A673 (cell line): Measurements from ENCODE around the gene RBBP5. TPM values are rescaled to one million over a fixed set of nuclear protein-coding genes. Genes with fewer than 3 reads are reported as not detected.

Experiments used
- BruUV-seq: library from RNA; stranded (reverse); fragments of 400-500 nt; replicated peaks from 2 replicates; lab custom pipeline; 2021; lab: Mats Ljungman, UMichigan
- CTCF ChIA-PET: fragments of 300-600 bp; sonication (Branson Sonifier 250); formaldehyde crosslinking; loops from one replicate; lab custom pipeline; 2022; ENCODE audit warnings: antibody characterized with exemption; lab: Charles Lee
- POLR2A ChIA-PET: fragments of 300-600 bp; sonication (Branson Sonifier 250); formaldehyde crosslinking; loops from one replicate; lab custom pipeline; 2022; ENCODE audit warnings: antibody characterized with exemption; ENCODE audit not compliant: low non-redundant PET; lab: Charles Lee
- DNase-seq: peaks from one replicate; pipeline ENCODE4 v3.0.0-alpha.2; 2015; ENCODE audit warnings: low spot score
- H3K27ac ChIP-seq: fragments of 200-600 bp; sonication (generic); 2 replicates; pipeline ENCODE4 v1.5.1; 2016; ENCODE audit warnings: mixed run types, low read depth, mild to moderate bottlenecking, mixed read lengths, antibody characterized with exemption, low read length; ENCODE audit not compliant: poor library complexity, severe bottlenecking
- H3K27me3 ChIP-seq: fragments of 200-600 bp; sonication (generic); replicated peaks from 2 replicates; pipeline ENCODE4 v1.6.1; 2017; ENCODE audit warnings: mixed run types, low read depth, mild to moderate bottlenecking, mixed read lengths, antibody characterized with exemption, low read length; ENCODE audit not compliant: insufficient read depth, poor library complexity
- H3K36me3 ChIP-seq: fragments of 200-600 bp; sonication (generic); 2 replicates; pipeline ENCODE4 v1.6.1; 2016; ENCODE audit warnings: mixed run types, mild to moderate bottlenecking, mixed read lengths, antibody characterized with exemption, low read length; ENCODE audit not compliant: insufficient read depth, poor library complexity, severe bottlenecking
- H3K4me1 ChIP-seq: fragments of 200-600 bp; sonication (generic); 2 replicates; pipeline ENCODE4 v1.6.1; 2017; ENCODE audit warnings: mixed run types, mild to moderate bottlenecking, mixed read lengths, antibody characterized with exemption, low read length; ENCODE audit not compliant: insufficient read depth, poor library complexity, severe bottlenecking
- H3K4me3 ChIP-seq: fragments of 200-600 bp; sonication (generic); 2 replicates; pipeline ENCODE4 v1.5.1; 2016; ENCODE audit warnings: low read depth, mixed run types, mild to moderate bottlenecking, mixed read lengths, low read length; ENCODE audit not compliant: poor library complexity, severe bottlenecking
- H3K9me3 ChIP-seq: fragments of 200-600 bp; sonication (generic); 2 replicates; pipeline ENCODE4 v1.6.1; 2016; ENCODE audit warnings: mixed run types, low read depth, mild to moderate bottlenecking, mixed read lengths, antibody characterized with exemption, low read length; ENCODE audit not compliant: poor library complexity, severe bottlenecking
- EZH2 ChIP-seq: fragments of 200-600 bp; sonication (generic); IDR thresholded peaks from 2 replicates; pipeline ENCODE4 v1.6.1; 2017; ENCODE audit warnings: borderline replicate concordance, low read depth, mild to moderate bottlenecking, mixed read lengths, antibody characterized with exemption, low read length; ENCODE audit not compliant: poor library complexity, severe bottlenecking
- intact Hi-C: fragments of 100-400 bp; cut with micrococcal nuclease; formaldehyde crosslinking; loops from one replicate; pipeline ENCODE4 v1.10.0; 2022; ENCODE audit not compliant: unreplicated experiment
- total RNA-seq: library from RNA; stranded (reverse); gene quantifications from 2 replicates; pipeline ENCODE4 v1.2.3, GENCODE V29; 2021
- TF ChIP-seq, protein P1 (sequence below): fragments of 300-800, 200-600 bp; sonication (generic); conservative IDR thresholded peaks from 2 replicates; pipeline ENCODE4 v1.5.1; 2017; ENCODE audit warnings: low read depth, mild to moderate bottlenecking, antibody characterized with exemption, low read length, moderate library complexity, mixed read lengths

RBBP5 gene
- total RNA-seq, 1 experiment from 2014 or later, result 32.0 TPM

DNA sequence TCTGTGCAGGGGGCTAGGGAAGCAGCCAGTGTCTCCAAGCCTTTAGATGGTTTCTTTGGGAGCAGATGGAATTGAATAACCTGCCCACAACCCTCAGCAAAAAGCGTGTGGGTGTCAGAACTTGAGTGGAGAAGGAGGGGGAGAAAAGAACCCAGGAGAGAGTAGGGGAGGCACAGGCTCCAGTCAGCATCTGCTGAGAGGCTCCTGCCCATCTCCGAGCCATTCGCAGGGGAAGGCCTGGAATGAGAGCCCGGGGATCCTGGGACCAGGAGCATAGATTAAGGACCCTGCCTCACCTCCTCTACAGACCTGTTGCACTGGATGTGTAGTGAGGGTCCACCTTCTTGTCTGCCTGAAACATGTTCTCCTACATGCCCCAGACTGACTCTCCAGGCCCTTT, 53.8 kb downstream of the RBBP5 start:
- H3K27me3 ChIP-seq, result no peaks in the 10 kb centered on the region
- TF ChIP-seq, protein P1, sequence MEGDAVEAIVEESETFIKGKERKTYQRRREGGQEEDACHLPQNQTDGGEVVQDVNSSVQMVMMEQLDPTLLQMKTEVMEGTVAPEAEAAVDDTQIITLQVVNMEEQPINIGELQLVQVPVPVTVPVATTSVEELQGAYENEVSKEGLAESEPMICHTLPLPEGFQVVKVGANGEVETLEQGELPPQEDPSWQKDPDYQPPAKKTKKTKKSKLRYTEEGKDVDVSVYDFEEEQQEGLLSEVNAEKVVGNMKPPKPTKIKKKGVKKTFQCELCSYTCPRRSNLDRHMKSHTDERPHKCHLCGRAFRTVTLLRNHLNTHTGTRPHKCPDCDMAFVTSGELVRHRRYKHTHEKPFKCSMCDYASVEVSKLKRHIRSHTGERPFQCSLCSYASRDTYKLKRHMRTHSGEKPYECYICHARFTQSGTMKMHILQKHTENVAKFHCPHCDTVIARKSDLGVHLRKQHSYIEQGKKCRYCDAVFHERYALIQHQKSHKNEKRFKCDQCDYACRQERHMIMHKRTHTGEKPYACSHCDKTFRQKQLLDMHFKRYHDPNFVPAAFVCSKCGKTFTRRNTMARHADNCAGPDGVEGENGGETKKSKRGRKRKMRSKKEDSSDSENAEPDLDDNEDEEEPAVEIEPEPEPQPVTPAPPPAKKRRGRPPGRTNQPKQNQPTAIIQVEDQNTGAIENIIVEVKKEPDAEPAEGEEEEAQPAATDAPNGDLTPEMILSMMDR, result no peak
- no peak for TF ChIP-seq EZH2
- no peaks in the 10 kb centered on the region for H3K36me3 ChIP-seq
- H3K27ac ChIP-seq, result no peak overlapping the region
- no peak for DNase-seq
- intact Hi-C loops, result no loop called here
- H3K9me3 ChIP-seq, result no peaks in the 10 kb centered on the region
- peaks cover 5% of the 10 kb centered on the region for H3K4me1 ChIP-seq
- POLR2A ChIA-PET, result no interaction called here
- no TSS peak for BruUV-seq
- H3K4me3 ChIP-seq, result no peak overlapping the region
- CTCF ChIA-PET, result no interaction called here

DNA sequence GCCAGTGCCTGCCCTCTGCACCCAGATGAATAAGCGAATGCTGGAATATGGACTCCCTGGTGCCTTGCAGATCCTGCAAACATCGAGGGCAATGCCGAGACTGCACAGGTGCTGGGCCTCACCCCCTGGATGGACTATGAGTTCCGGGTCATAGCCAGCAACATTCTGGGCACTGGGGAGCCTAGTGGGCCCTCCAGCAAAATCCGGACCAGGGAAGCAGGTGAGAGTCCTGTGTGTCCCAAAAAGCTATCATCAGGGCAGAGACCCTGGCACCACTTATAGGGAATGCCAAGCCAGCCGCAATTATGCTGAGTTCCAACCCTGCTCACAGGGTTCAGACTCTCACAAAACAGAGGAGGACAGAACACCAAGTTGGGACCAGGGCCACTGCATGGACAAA, 54.7 kb downstream of the RBBP5 start:
- H3K4me1 ChIP-seq, result peaks cover 5% of the 10 kb centered on the region
- H3K4me3 ChIP-seq, result no peak overlapping the region
- CTCF ChIA-PET, result no interaction called here
- BruUV-seq, result no TSS peak
- no peak for DNase-seq
- no peaks in the 10 kb centered on the region for H3K27me3 ChIP-seq
- H3K27ac ChIP-seq, result no peak overlapping the region
- intact Hi-C loops, result no loop called here
- no peaks in the 10 kb centered on the region for H3K36me3 ChIP-seq
- no peak for TF ChIP-seq EZH2
- TF ChIP-seq, protein P1, result no peak
- POLR2A ChIA-PET, result no interaction called here
- no peaks in the 10 kb centered on the region for H3K9me3 ChIP-seq

DNA sequence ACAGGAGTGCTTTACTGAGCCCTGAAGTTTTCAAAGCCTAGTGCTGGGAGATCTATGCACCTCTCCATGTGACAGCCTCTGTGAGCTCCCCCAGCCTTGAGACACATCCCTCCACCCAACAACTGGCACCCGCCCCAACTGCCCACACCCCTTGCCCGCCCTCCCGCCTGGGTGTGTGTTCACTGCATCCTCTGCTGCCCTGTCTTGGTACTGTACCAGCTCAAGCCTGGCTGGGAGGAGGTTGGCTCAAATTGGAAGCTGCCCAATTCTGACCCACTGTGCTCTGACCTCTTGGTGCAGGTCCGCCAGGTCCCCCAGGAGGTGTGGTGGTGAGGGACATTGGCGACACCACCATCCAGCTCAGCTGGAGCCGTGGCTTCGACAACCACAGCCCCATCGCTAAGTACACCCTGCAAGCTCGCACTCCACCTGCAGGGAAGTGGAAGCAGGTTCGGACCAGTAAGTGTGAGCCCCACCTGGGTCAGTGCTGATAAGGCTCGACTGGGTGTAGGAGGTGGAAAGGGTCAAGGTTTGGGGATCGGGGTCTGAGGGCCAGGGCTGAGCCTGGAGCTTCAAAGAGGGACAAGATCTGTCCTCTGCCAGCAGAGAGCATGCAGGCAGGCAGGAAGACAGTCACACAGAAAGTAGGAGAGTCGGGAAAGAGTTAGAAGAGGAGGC, 55.5 kb downstream of the RBBP5 start:
- Histone ChIP-seq H3K4me3 (no peak overlapping the region), H3K9me3 (no peaks in the 10 kb centered on the region), H3K27me3 (no peaks in the 10 kb centered on the region), H3K4me1 (peaks cover 5% of the 10 kb centered on the region), H3K36me3 (no peaks in the 10 kb centered on the region), H3K27ac (no peak overlapping the region)
- ChIA-PET CTCF (no interaction called here), POLR2A (no interaction called here)
- intact Hi-C loops, result no loop called here
- no peak for DNase-seq
- no TSS peak for BruUV-seq
- TF ChIP-seq, protein P1, result no peak
- no peak for TF ChIP-seq EZH2
